Tibial artery (tissue), 4 donors: ENCODE results near the gene CABP2.
A peak's percentile ranks its signal among the peaks of the same experiment; 100 is the strongest.
"Not testable (repeated sequence)": the region's sequence is repeated elsewhere in the genome, so short reads cannot be mapped to it uniquely, and the experiment has no call there.

ENCODE experiments used
- DNase-seq, 2 donors: peaks; one replicate each; pipeline ENCODE4 v3.0.0-alpha.2; 2019
- H3K27ac ChIP-seq, 2 donors: fragments of 200-600 bp; sonication (generic) in 1 of 2; 1 replicate in 1 of 2; 2 replicates in 1 of 2; pipeline ENCODE4 v1.5.1; 2018 to 2019; ENCODE audit warnings: mild to moderate bottlenecking in 1 of 2
- H3K27me3 ChIP-seq, 2 donors: fragments of 200-600 bp; sonication (generic) in 1 of 2; one replicate each; pipeline versions ENCODE4 v1.5.1 to v1.6.0; 2016 to 2019
- H3K36me3 ChIP-seq, 3 donors: fragments of 200-600 bp; sonication (generic) in 2 of 3; one replicate each; pipeline ENCODE4 v1.5.1; 2016 to 2019; ENCODE audit warnings: mild to moderate bottlenecking in 2 of 3
- H3K4me1 ChIP-seq, 4 donors: fragments of 200-600 bp; sonication (generic) in 2 of 4; 1 replicate in 3 of 4; 2 replicates in 1 of 4; pipeline ENCODE4 v1.5.1; 2016 to 2019
- H3K4me3 ChIP-seq, 2 donors: fragments of 200-600 bp; sonication (generic) in 1 of 2; 1 replicate in 1 of 2; 2 replicates in 1 of 2; pipeline ENCODE4 v1.5.1; 2018 to 2019; ENCODE audit warnings: mild to moderate bottlenecking in 2 of 2
- H3K9me3 ChIP-seq, 3 donors: fragments of 200-600 bp; sonication (generic) in 1 of 3; one replicate each; pipeline ENCODE4 v1.5.1; 2016 to 2019
- CTCF ChIP-seq, 2 experiments: fragments of 200-600 bp in 1 of 2; fragments of 450-650 bp in 1 of 2; IDR thresholded peaks; one replicate each; pipeline ENCODE4 v1.5.1; 2017 to 2019; ENCODE audit warnings: antibody characterized with exemption in 2 of 2, mild to moderate bottlenecking in 1 of 2, moderate library complexity in 1 of 2
- intact Hi-C: fragments of 100-400 bp; cut with DNase I; formaldehyde crosslinking; loops from one replicate; pipeline ENCODE4 v1.15.0; 2023; ENCODE audit warnings: low total_unique reads

CABP2 gene

GRCh38 chr11:67522844-67523555, at the start of gene CABP2:
Gene CABP2 (minus strand): TSS chr11:67523446. CDS start chr11:67523326, 120 bp downstream.
- Histone ChIP-seq H3K4me1 (no peaks in the 10 kb centered on the region), H3K9me3 (no peaks in the 10 kb centered on the region), H3K27ac (no peak within 1 kb of the TSS), H3K27me3 (peaks cover 0 to 52% of the 10 kb centered on the region in 2 donors), H3K4me3 (no peak within 1 kb of the TSS), H3K36me3 (no peaks in the 10 kb centered on the region)
- intact Hi-C loops: no loop called here
- TF ChIP-seq CTCF (IDR thresholded peaks at IDR 0.05): no peak
- DNase-seq: no peak

- intact Hi-C loops: loop anchor here (5.0 kb wide), 1 partner anchor 39 kb away; no protein-coding TSS in a partner anchor
These were observed 49.6 kb upstream of the CABP2 start for GRCh38 chr11:67572747-67573419.

GRCh38 chr11:67572305-67572704, 49.1 kb upstream of the CABP2 start:
- peaks cover 0 to 34% of the 10 kb centered on the region in 2 donors for H3K27me3 ChIP-seq
- TF ChIP-seq CTCF (IDR thresholded peaks at IDR 0.05): no peak
- no peaks in the 10 kb centered on the region for H3K36me3 ChIP-seq
- H3K4me3 ChIP-seq: no peak overlapping the region
- no peak overlapping the region for H3K27ac ChIP-seq
- no peaks in the 10 kb centered on the region for H3K9me3 ChIP-seq
- intact Hi-C loops: loop anchor here (5.0 kb wide), 1 partner anchor 40 kb away; no protein-coding TSS in a partner anchor
- H3K4me1 ChIP-seq: no peaks in the 10 kb centered on the region
- no peak for DNase-seq

More at GRCh38 chr11:67572747-67573419, 49.6 kb upstream of the CABP2 start:
- Histone ChIP-seq H3K9me3 (no peaks in the 10 kb centered on the region), H3K4me1 (no peaks in the 10 kb centered on the region), H3K36me3 (no peaks in the 10 kb centered on the region), H3K27ac (no peak overlapping the region), H3K4me3 (no peak overlapping the region), H3K27me3 (peaks cover 0 to 39% of the 10 kb centered on the region in 2 donors)
- TF ChIP-seq CTCF (IDR thresholded peaks at IDR 0.05): peak; percentile 63 to 72
- peak in 1 of 2 donors; percentile 41 for DNase-seq

- intact Hi-C loops: loop anchor here (5.0 kb wide), 1 partner anchor 41 kb away; no protein-coding TSS in a partner anchor
- H3K27ac ChIP-seq: no peak overlapping the region
- no peak for TF ChIP-seq CTCF (IDR thresholded peaks at IDR 0.05)
- H3K36me3 ChIP-seq: no peaks in the 10 kb centered on the region
- H3K27me3 ChIP-seq: peaks cover 0 to 29% of the 10 kb centered on the region in 2 donors
- H3K4me3 ChIP-seq: no peak overlapping the region
- H3K9me3 ChIP-seq: no peaks in the 10 kb centered on the region
- H3K4me1 ChIP-seq: no peaks in the 10 kb centered on the region
- DNase-seq: no peak
These were observed 48.2 kb upstream of the CABP2 start for GRCh38 chr11:67571443-67571842.

- Histone ChIP-seq H3K4me3 (no peak overlapping the region), H3K27ac (no peak overlapping the region), H3K4me1 (peaks cover 0 to 27% (median 8%) of the 10 kb centered on the region in 4 donors), H3K27me3 (no peaks in the 10 kb centered on the region), H3K36me3 (no peaks in the 10 kb centered on the region), H3K9me3 (no peaks in the 10 kb centered on the region)
- DNase-seq: no peak
- no peak for TF ChIP-seq CTCF (IDR thresholded peaks at IDR 0.05)
- intact Hi-C loops: no loop called here
These were observed 41.0 kb upstream of the CABP2 start for GRCh38 chr11:67564230-67564629.

- peak in 1 of 2 donors; percentile 33 for DNase-seq
- H3K36me3 ChIP-seq, H3K27me3 ChIP-seq, intact Hi-C loops, H3K9me3 ChIP-seq, H3K4me3 ChIP-seq: not testable (repeated sequence)
- peak overlapping the region in 1 of 2 donors; percentile 43 for H3K27ac ChIP-seq
- H3K4me1 ChIP-seq: peaks cover 0 to 32% (median 8%) of the 10 kb centered on the region in 4 donors
These were observed 40.5 kb upstream of the CABP2 start for GRCh38 chr11:67563705-67564114.
